SK-N-SH (cell line): Measurements from ENCODE around the gene AZU1.

Experiments
- CHD2 ChIP-seq: fragments of 150-350 bp; IDR thresholded peaks from 2 replicates; pipeline ENCODE4 v1.6.1; 2018; ENCODE audit warnings: low read length; ENCODE audit not compliant: partially characterized antibody
- JUND ChIP-seq: IDR thresholded peaks from 2 replicates; pipeline ENCODE4 v1.4.0; 2012
- POLR2AphosphoS5 ChIP-seq: IDR thresholded peaks from 2 replicates; pipeline ENCODE4 v1.6.1; 2012; ENCODE audit warnings: low read depth, low read length
- RFX5 ChIP-seq: IDR thresholded peaks from 2 replicates; pipeline ENCODE4 v1.6.1; 2012; ENCODE audit warnings: mild to moderate bottlenecking, improper control_type of control experiment, low read length
- TF ChIP-seq, protein P1 (sequence below): fragments of 200-600 bp; sonication (generic); IDR thresholded peaks from 2 replicates; pipeline ENCODE4 v1.6.1; 2017; ENCODE audit warnings: antibody characterized with exemption, mild to moderate bottlenecking, moderate library complexity
- TF ChIP-seq, protein P2 (sequence below): IDR thresholded peaks from 2 replicates; pipeline ENCODE4 v1.6.1; 2012; ENCODE audit warnings: mild to moderate bottlenecking, low read depth, low read length, moderate library complexity
- TF ChIP-seq, protein P3 (sequence below): IDR thresholded peaks from 2 replicates; pipeline ENCODE4 v1.4.0; 2012; ENCODE audit warnings: low read depth, borderline replicate concordance
- TF ChIP-seq, protein P4 (sequence below): IDR thresholded peaks from 2 replicates; pipeline ENCODE4; 2012

DNA sequence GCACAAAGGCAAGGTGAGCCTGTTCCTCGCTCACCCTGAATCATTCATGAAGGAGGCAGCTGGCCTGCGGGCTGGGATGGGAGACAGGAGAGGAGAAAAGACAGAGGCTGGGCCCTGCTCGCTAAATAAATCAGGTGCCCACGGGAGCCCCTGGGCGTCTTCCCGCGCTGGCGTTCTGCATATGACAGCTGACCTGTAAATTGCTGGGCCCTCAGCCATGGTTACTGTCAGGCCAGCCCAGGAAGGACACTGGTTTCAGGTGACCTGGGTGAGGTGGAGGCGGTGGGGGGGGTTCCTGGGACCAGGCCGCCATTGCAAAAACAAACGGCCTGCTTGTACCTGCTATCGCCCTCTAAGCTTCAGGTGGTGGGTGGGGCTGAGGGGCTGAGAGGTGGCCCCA lies 33.8 kb upstream of the AZU1 start:
- TF ChIP-seq, protein P1, sequence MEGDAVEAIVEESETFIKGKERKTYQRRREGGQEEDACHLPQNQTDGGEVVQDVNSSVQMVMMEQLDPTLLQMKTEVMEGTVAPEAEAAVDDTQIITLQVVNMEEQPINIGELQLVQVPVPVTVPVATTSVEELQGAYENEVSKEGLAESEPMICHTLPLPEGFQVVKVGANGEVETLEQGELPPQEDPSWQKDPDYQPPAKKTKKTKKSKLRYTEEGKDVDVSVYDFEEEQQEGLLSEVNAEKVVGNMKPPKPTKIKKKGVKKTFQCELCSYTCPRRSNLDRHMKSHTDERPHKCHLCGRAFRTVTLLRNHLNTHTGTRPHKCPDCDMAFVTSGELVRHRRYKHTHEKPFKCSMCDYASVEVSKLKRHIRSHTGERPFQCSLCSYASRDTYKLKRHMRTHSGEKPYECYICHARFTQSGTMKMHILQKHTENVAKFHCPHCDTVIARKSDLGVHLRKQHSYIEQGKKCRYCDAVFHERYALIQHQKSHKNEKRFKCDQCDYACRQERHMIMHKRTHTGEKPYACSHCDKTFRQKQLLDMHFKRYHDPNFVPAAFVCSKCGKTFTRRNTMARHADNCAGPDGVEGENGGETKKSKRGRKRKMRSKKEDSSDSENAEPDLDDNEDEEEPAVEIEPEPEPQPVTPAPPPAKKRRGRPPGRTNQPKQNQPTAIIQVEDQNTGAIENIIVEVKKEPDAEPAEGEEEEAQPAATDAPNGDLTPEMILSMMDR, result no peak
- TF ChIP-seq POLR2AphosphoS5 (no peak), JUND (no peak), CHD2 (no peak), RFX5 (no peak)
- TF ChIP-seq, protein P2, sequence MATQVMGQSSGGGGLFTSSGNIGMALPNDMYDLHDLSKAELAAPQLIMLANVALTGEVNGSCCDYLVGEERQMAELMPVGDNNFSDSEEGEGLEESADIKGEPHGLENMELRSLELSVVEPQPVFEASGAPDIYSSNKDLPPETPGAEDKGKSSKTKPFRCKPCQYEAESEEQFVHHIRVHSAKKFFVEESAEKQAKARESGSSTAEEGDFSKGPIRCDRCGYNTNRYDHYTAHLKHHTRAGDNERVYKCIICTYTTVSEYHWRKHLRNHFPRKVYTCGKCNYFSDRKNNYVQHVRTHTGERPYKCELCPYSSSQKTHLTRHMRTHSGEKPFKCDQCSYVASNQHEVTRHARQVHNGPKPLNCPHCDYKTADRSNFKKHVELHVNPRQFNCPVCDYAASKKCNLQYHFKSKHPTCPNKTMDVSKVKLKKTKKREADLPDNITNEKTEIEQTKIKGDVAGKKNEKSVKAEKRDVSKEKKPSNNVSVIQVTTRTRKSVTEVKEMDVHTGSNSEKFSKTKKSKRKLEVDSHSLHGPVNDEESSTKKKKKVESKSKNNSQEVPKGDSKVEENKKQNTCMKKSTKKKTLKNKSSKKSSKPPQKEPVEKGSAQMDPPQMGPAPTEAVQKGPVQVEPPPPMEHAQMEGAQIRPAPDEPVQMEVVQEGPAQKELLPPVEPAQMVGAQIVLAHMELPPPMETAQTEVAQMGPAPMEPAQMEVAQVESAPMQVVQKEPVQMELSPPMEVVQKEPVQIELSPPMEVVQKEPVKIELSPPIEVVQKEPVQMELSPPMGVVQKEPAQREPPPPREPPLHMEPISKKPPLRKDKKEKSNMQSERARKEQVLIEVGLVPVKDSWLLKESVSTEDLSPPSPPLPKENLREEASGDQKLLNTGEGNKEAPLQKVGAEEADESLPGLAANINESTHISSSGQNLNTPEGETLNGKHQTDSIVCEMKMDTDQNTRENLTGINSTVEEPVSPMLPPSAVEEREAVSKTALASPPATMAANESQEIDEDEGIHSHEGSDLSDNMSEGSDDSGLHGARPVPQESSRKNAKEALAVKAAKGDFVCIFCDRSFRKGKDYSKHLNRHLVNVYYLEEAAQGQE, result no peak
- TF ChIP-seq, protein P3, sequence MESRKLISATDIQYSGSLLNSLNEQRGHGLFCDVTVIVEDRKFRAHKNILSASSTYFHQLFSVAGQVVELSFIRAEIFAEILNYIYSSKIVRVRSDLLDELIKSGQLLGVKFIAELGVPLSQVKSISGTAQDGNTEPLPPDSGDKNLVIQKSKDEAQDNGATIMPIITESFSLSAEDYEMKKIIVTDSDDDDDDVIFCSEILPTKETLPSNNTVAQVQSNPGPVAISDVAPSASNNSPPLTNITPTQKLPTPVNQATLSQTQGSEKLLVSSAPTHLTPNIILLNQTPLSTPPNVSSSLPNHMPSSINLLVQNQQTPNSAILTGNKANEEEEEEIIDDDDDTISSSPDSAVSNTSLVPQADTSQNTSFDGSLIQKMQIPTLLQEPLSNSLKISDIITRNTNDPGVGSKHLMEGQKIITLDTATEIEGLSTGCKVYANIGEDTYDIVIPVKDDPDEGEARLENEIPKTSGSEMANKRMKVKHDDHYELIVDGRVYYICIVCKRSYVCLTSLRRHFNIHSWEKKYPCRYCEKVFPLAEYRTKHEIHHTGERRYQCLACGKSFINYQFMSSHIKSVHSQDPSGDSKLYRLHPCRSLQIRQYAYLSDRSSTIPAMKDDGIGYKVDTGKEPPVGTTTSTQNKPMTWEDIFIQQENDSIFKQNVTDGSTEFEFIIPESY, result no peak
- TF ChIP-seq, protein P4, sequence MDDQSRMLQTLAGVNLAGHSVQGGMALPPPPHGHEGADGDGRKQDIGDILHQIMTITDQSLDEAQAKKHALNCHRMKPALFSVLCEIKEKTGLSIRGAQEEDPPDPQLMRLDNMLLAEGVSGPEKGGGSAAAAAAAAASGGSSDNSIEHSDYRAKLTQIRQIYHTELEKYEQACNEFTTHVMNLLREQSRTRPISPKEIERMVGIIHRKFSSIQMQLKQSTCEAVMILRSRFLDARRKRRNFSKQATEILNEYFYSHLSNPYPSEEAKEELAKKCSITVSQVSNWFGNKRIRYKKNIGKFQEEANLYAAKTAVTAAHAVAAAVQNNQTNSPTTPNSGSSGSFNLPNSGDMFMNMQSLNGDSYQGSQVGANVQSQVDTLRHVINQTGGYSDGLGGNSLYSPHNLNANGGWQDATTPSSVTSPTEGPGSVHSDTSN, result no peak
